H1 (cell line): ENCODE measurements around the gene KCNIP3. TPM values are rescaled to one million over a fixed set of nuclear protein-coding genes. Genes with fewer than 3 reads are reported as not detected.

Experiments used
- CTCF ChIA-PET: fragments of 300-600 bp; sonication (Branson Sonifier 250); formaldehyde crosslinking; loops from one replicate; lab custom pipeline; 2021; ENCODE audit not compliant: partially characterized antibody; lab: Charles Lee
- POLR2A ChIA-PET: fragments of 300-600 bp; sonication (Branson Sonifier 250); formaldehyde crosslinking; loops from one replicate; lab custom pipeline; 2021; ENCODE audit warnings: inconsistent platforms; ENCODE audit not compliant: partially characterized antibody; lab: Charles Lee
- DNase-seq, 2 experiments: peaks; one replicate each; pipeline versions ENCODE4 v3.0.0 to v3.0.0-alpha.2; 2010 to 2022; ENCODE audit warnings: low spot score in 2 of 2, low read depth in 1 of 2, mixed read lengths in 1 of 2
- FAIRE-seq: peaks from 2 replicates; lab custom pipeline; 2011; peaks lifted over from hg19 to GRCh38; lab: Jason Lieb, UNC
- H2AFZ ChIP-seq: 2 replicates; pipeline ENCODE4 v1.8.1; 2012; ENCODE audit warnings: low read length, inconsistent platforms
- H2AK5ac ChIP-seq: 2 replicates; pipeline ENCODE4 v1.6.1; 2013; ENCODE audit warnings: low read depth, low read length
- H2BK120ac ChIP-seq: replicated peaks from 2 replicates; pipeline ENCODE3; 2013; ENCODE audit warnings: low read depth, low read length, inconsistent platforms
- H2BK12ac ChIP-seq: 2 replicates; pipeline ENCODE4 v1.6.1; 2013; ENCODE audit warnings: low read depth, low read length
- H2BK15ac ChIP-seq: 2 replicates; pipeline ENCODE4 v1.6.1; 2013; ENCODE audit warnings: low read length
- H2BK20ac ChIP-seq: 2 replicates; pipeline ENCODE4 v1.6.1; 2013; ENCODE audit warnings: low read length
- H2BK5ac ChIP-seq: 2 replicates; pipeline ENCODE4 v1.6.1; 2013; ENCODE audit warnings: low read depth, low read length
- H3K14ac ChIP-seq: 2 replicates; pipeline ENCODE4 v1.6.1; 2013; ENCODE audit warnings: inconsistent platforms; ENCODE audit not compliant: insufficient read length
- H3K18ac ChIP-seq: 2 replicates; pipeline ENCODE4 v1.6.1; 2013; ENCODE audit warnings: low read length; ENCODE audit errors: extremely low read depth
- H3K23ac ChIP-seq: 2 replicates; pipeline ENCODE4 v1.6.1; 2013; ENCODE audit warnings: inconsistent platforms; ENCODE audit not compliant: insufficient read length
- H3K23me2 ChIP-seq: 2 replicates; pipeline ENCODE4 v1.6.1; 2013; ENCODE audit warnings: low read depth, low read length
- H3K27ac ChIP-seq: 2 replicates; pipeline ENCODE4 v1.6.1; 2011; ENCODE audit warnings: low read depth, low read length, inconsistent platforms
- H3K27me3 ChIP-seq, 4 experiments: replicated peaks in 1 of 4; 1 replicate in 1 of 4; 2 replicates in 3 of 4; pipeline versions ENCODE4 v1.6.1 to v1.8.1; 2011 to 2013; ENCODE audit warnings: low read length in 3 of 4, mild to moderate bottlenecking in 3 of 4, inconsistent platforms in 2 of 4, mixed read lengths in 2 of 4, moderate library complexity in 1 of 4; ENCODE audit not compliant: control insufficient read depth in 3 of 4, insufficient read depth in 3 of 4; ENCODE audit errors: extremely low read depth in 1 of 4
- H3K36me3 ChIP-seq, 4 experiments: 2 replicates each; pipeline versions ENCODE4 v1.6.1 to v1.8.1; 2011 to 2013; ENCODE audit warnings: mild to moderate bottlenecking in 4 of 4, low read length in 3 of 4, moderate library complexity in 2 of 4, control low read depth in 1 of 4, inconsistent platforms in 1 of 4; ENCODE audit not compliant: insufficient read depth in 4 of 4, control insufficient read depth in 2 of 4
- H3K4ac ChIP-seq: replicated peaks from 2 replicates; pipeline ENCODE3; 2013; ENCODE audit warnings: low read length, low read depth, mixed read lengths, inconsistent platforms; ENCODE audit not compliant: insufficient read length
- H3K4me1 ChIP-seq, 4 experiments: replicated peaks in 1 of 4; 1 replicate in 1 of 4; 2 replicates in 3 of 4; pipeline versions ENCODE4 v1.6.1 to v1.8.1; 2011 to 2013; ENCODE audit warnings: low read length in 3 of 4, inconsistent platforms in 2 of 4, mixed read lengths in 1 of 4; ENCODE audit not compliant: insufficient read depth in 4 of 4, control insufficient read depth in 3 of 4
- H3K4me2 ChIP-seq, 2 experiments: 2 replicates each; pipeline versions ENCODE4 v1.6.1 to v1.8.1; 2011 to 2013; ENCODE audit warnings: low read depth in 2 of 2, low read length in 2 of 2, control low read depth in 1 of 2, inconsistent platforms in 1 of 2, mild to moderate bottlenecking in 1 of 2; ENCODE audit not compliant: insufficient read depth in 1 of 2
- H3K4me3 ChIP-seq, 4 experiments: fragments of 200-600, 300-600 bp in 1 of 4; sonication (generic), shearing (Covaris generic), sonication (Bioruptor Twin) in 1 of 4; 2 replicates each; pipeline versions ENCODE4 v1.5.1 to v1.8.1; 2011 to 2016; ENCODE audit warnings: low read length in 4 of 4, low read depth in 3 of 4, control low read depth in 2 of 4, inconsistent platforms in 2 of 4, mild to moderate bottlenecking in 2 of 4, mixed read lengths in 1 of 4, moderate library complexity in 1 of 4; ENCODE audit not compliant: insufficient read depth in 2 of 4; ENCODE audit errors: extremely low read depth in 1 of 4
- H3K56ac ChIP-seq: replicated peaks from 2 replicates; pipeline ENCODE3; 2013; ENCODE audit warnings: low read depth, mild to moderate bottlenecking, mixed read lengths, low read length, inconsistent platforms; ENCODE audit not compliant: insufficient read length
- H3K79me1 ChIP-seq: 2 replicates; pipeline ENCODE4 v1.6.1; 2013; ENCODE audit warnings: low read depth, low read length, control low read depth
- H3K79me2 ChIP-seq, 2 experiments: 2 replicates each; pipeline versions ENCODE4 v1.6.1 to v1.8.1; 2012 to 2013; ENCODE audit warnings: low read length in 2 of 2, mild to moderate bottlenecking in 2 of 2, inconsistent platforms in 1 of 2; ENCODE audit not compliant: insufficient read depth in 2 of 2, control insufficient read depth in 1 of 2
- H3K9ac ChIP-seq, 4 experiments: replicated peaks in 1 of 4; 1 replicate in 1 of 4; 2 replicates in 3 of 4; pipeline versions ENCODE4 v1.6.1 to v1.8.1; 2011 to 2013; ENCODE audit warnings: low read depth in 3 of 4, low read length in 3 of 4, control low read depth in 2 of 4, mild to moderate bottlenecking in 2 of 4, moderate library complexity in 2 of 4, inconsistent platforms in 1 of 4; ENCODE audit errors: extremely low read depth in 1 of 4
- H3K9me3 ChIP-seq, 2 experiments: 2 replicates each; pipeline versions ENCODE4 v1.6.1 to v1.8.1; 2012 to 2013; ENCODE audit warnings: mild to moderate bottlenecking in 2 of 2, moderate library complexity in 2 of 2, control low read depth in 1 of 2, inconsistent platforms in 1 of 2, low read depth in 1 of 2, low read length in 1 of 2, mixed read lengths in 1 of 2; ENCODE audit not compliant: insufficient read depth in 2 of 2
- H4K20me1 ChIP-seq, 2 experiments: replicated peaks in 1 of 2; 2 replicates each; pipeline versions ENCODE3 to v1.8.1; 2011 to 2013; ENCODE audit warnings: inconsistent platforms in 2 of 2, low read length in 2 of 2, mild to moderate bottlenecking in 1 of 2; ENCODE audit not compliant: insufficient read depth in 2 of 2, control insufficient read depth in 1 of 2
- H4K5ac ChIP-seq: 2 replicates; pipeline ENCODE4 v1.6.1; 2013; ENCODE audit warnings: low read length, low read depth, mixed read lengths, inconsistent platforms; ENCODE audit not compliant: insufficient read length
- H4K8ac ChIP-seq: 2 replicates; pipeline ENCODE4 v1.8.0; 2013; ENCODE audit warnings: mild to moderate bottlenecking, moderate library complexity, low read length, inconsistent platforms; ENCODE audit not compliant: insufficient read depth; ENCODE audit errors: extremely low read depth
- H4K91ac ChIP-seq: replicated peaks from 2 replicates; pipeline ENCODE3; 2013; ENCODE audit warnings: low read length, mixed read lengths, inconsistent platforms; ENCODE audit not compliant: insufficient read length
- ASH2L ChIP-seq: fragments of 200-600, 300-600 bp; sonication (generic); IDR thresholded peaks from one replicate; pipeline ENCODE4 v1.7.1; 2017; ENCODE audit warnings: low read length
- BACH1 ChIP-seq: IDR thresholded peaks from 2 replicates; pipeline ENCODE4 v1.6.1; 2012; ENCODE audit warnings: low read length, improper control_type of control experiment
- CBX5 ChIP-seq: fragments of 300-800, 300-1000 bp; sonication (generic); IDR thresholded peaks from 2 replicates; pipeline ENCODE4 v1.7.1; 2016; ENCODE audit warnings: antibody characterized with exemption, low read length, low read depth
- CHD1 ChIP-seq: IDR thresholded peaks from 2 replicates; pipeline ENCODE4 v1.6.1; 2012; ENCODE audit warnings: low read depth, low read length, improper control_type of control experiment
- CHD2 ChIP-seq: IDR thresholded peaks from 2 replicates; pipeline ENCODE4 v1.6.1; 2012; ENCODE audit warnings: low read length, improper control_type of control experiment
- E2F6 ChIP-seq: IDR thresholded peaks from 2 replicates; pipeline ENCODE4 v1.6.1; 2012; ENCODE audit warnings: inconsistent platforms
- KDM4A ChIP-seq: IDR thresholded peaks from one replicate; pipeline ENCODE4 v1.7.1; 2012; ENCODE audit warnings: low read depth, mild to moderate bottlenecking, moderate library complexity, low read length, inconsistent platforms; ENCODE audit not compliant: severe bottlenecking
- POLR2AphosphoS5 ChIP-seq: IDR thresholded peaks from 2 replicates; pipeline ENCODE4 v1.6.1; 2011; ENCODE audit warnings: low read depth, low read length
- RNF2 ChIP-seq: fragments of 200-900, 300-1000 bp; sonication (generic); IDR thresholded peaks from 2 replicates; pipeline ENCODE4 v1.7.1; 2016; ENCODE audit warnings: borderline replicate concordance, low read depth, mild to moderate bottlenecking, antibody characterized with exemption, low read length; ENCODE audit not compliant: poor library complexity, severe bottlenecking; ENCODE audit errors: missing control alignments
- SIX5 ChIP-seq: IDR thresholded peaks from 2 replicates; pipeline ENCODE4 v1.6.1; 2011; ENCODE audit warnings: mild to moderate bottlenecking, low read depth, low read length
- SP4 ChIP-seq: IDR thresholded peaks from 2 replicates; pipeline ENCODE4 v1.6.1; 2012; ENCODE audit warnings: low read length, inconsistent platforms
- SUZ12 ChIP-seq: fragments of 200-600 bp; sonication (generic); IDR thresholded peaks from 2 replicates; pipeline ENCODE4 v1.6.1; 2012; ENCODE audit warnings: mild to moderate bottlenecking, inconsistent platforms, low read length, moderate library complexity, mixed read lengths
- TAF7 ChIP-seq: optimal IDR thresholded peaks from 2 replicates; pipeline ENCODE3; 2011; ENCODE audit warnings: low read depth, mild to moderate bottlenecking, inconsistent platforms, low read length, moderate library complexity, borderline replicate concordance
- TBP ChIP-seq: IDR thresholded peaks from 2 replicates; pipeline ENCODE4 v1.6.1; 2011; ENCODE audit warnings: low read depth, low read length, improper control_type of control experiment
- ZNF274 ChIP-seq: IDR thresholded peaks from 2 replicates; pipeline ENCODE4 v1.7.0; 2012; ENCODE audit warnings: low read length, borderline replicate concordance; ENCODE audit errors: extremely low read depth
- WGBS, 2 experiments: shearing (Covaris generic) in 1 of 2; methylation state at CpG; one replicate each; pipeline versions ENCODE4 v1.1.6 to v1.1.7; 2013 to 2015; ENCODE audit warnings: low lambda C conversion rate in 2 of 2, mixed read lengths in 2 of 2, inconsistent platforms in 1 of 2, low coverage in 1 of 2, missing lambda C conversion rate in 1 of 2; ENCODE audit not compliant: insufficient replicate concordance in 2 of 2, insufficient coverage in 1 of 2, insufficient read length in 1 of 2; ENCODE audit errors: extremely low coverage in 1 of 2, missing lambda C conversion rate in 1 of 2; 5-methylcytosine and 5-hydroxymethylcytosine counted together
- polyA plus RNA-seq, 7 experiments: library from polyadenylated mRNA; depleted of rRNA in 3 of 7; stranded (reverse) in 5 of 7; unstranded in 2 of 7; fragments of >200 nt in 5 of 7; fragments of 200-250 nt in 2 of 7; gene quantifications; 1 replicate in 5 of 7; 2 replicates in 1 of 7; 4 replicates in 1 of 7; pipeline versions ENCODE4 v1.2.1 to v1.2.3, GENCODE V29; 2011 to 2013; ENCODE audit warnings: missing spikeins in 2 of 7, mixed read lengths in 2 of 7
- total RNA-seq: library from RNA; stranded (reverse); fragmentation: NEBNext Ultra II Directional; extraction: Animal tissue kit (Norgen Biotek cat#: 25700); gene quantifications from 2 replicates; pipeline ENCODE4 v1.2.1, GENCODE V29; 2021

The KCNIP3 gene
- total and polyA plus RNA-seq, 2 of the 8 experiments (the other 6 are each of a cell fraction or from before 2014, with no cell fraction given): 0.33 to 1.9 TPM

- H3K23ac ChIP-seq: no peak overlapping the region
- H3K56ac ChIP-seq: no peak overlapping the region
- no peaks in the 10 kb centered on the region for H3K79me1 ChIP-seq
- H2BK20ac ChIP-seq: no peak overlapping the region
- no peak overlapping the region for H2AFZ ChIP-seq
- H3K27ac ChIP-seq: no peak overlapping the region
- peaks cover 51 to 91% of the 10 kb centered on the region in 2 experiments for H3K9me3 ChIP-seq
- no peaks in the 10 kb centered on the region; a peak in 1 of 7 replicates for H3K27me3 ChIP-seq
- no peak overlapping the region for H3K9ac ChIP-seq
- H3K4me2 ChIP-seq: no peak overlapping the region
- H3K79me2 ChIP-seq: no peaks in the 10 kb centered on the region
- FAIRE-seq: no peak
- H3K23me2 ChIP-seq: no peaks in the 10 kb centered on the region
- peaks cover 0 to 2% (median 0%) of the 10 kb centered on the region in 4 experiments; a peak in 1 of 7 replicates for H3K4me1 ChIP-seq
- H3K14ac ChIP-seq: no peak overlapping the region
- H3K4ac ChIP-seq: no peak overlapping the region
- H2AK5ac ChIP-seq: no peak overlapping the region
- H3K36me3 ChIP-seq: no peaks in the 10 kb centered on the region
- H3K4me3 ChIP-seq: no peak overlapping the region
- ChIA-PET POLR2A (interaction anchor here (0.6 kb wide), 1 partner anchor 28 kb away, joined by 3 read pairs; no protein-coding TSS in a partner anchor), CTCF (interaction anchor here (2.0 kb wide), 1 partner anchor 13 kb away, joined by 4 read pairs; no protein-coding TSS in a partner anchor)
- no peak overlapping the region for H2BK12ac ChIP-seq
- H4K91ac ChIP-seq: no peak overlapping the region
- WGBS, 2 experiments: 78% methylated on average over 5 of the region's 5 CpGs; no CpG with 5 or more reads in 1 of the 2 experiments
- H3K18ac ChIP-seq: no peak overlapping the region
- H4K8ac ChIP-seq: no peak overlapping the region
- H4K20me1 ChIP-seq: no peaks in the 10 kb centered on the region
- H4K5ac ChIP-seq: no peak overlapping the region
- no peak overlapping the region for H2BK15ac ChIP-seq
- H2BK5ac ChIP-seq: no peak overlapping the region
- DNase-seq: no peak
- H2BK120ac ChIP-seq: no peak overlapping the region
- TF ChIP-seq ASH2L (no peak), SIX5 (no peak), SUZ12 (no peak), KDM4A (no peak), RNF2 (no peak), E2F6 (no peak), SP4 (no peak), BACH1 (no peak), TAF7 (no peak), CHD2 (no peak), TBP (no peak), CBX5 (no peak), POLR2AphosphoS5 (no peak), ZNF274 (no peak), CHD1 (no peak)
Measured at GRCh38 chr2:95380731-95381130, 83.6 kb downstream of the KCNIP3 start.
